HG03558 (cell line): ENCODE data around the gene GFRA4.

Source experiments
- ATAC-seq: cut with Tn5 transposase; IDR thresholded peaks from one replicate; pipeline ENCODE4 v1.9.1; 2021; ENCODE audit warnings: moderate number of reproducible peaks; ENCODE audit not compliant: unreplicated experiment; ENCODE audit errors: extremely low read depth

The GFRA4 gene

GRCh38 chr20:3674995-3675900 is 12.0 kb upstream of the GFRA4 start:
- ATAC-seq: no peak

- ATAC-seq: no peak
Measured at GRCh38 chr20:3674447-3674846, 11.2 kb upstream of the GFRA4 start.

- no peak for ATAC-seq
Measured at GRCh38 chr20:3673221-3674070, 10.2 kb upstream of the GFRA4 start.

- no peak for ATAC-seq
Measured at GRCh38 chr20:3672547-3673171, 9.5 kb upstream of the GFRA4 start.

- no peak for ATAC-seq
Measured at GRCh38 chr20:3671986-3672546, 8.9 kb upstream of the GFRA4 start.

GRCh38 chr20:3670945-3671344 is 7.7 kb upstream of the GFRA4 start:
- no peak for ATAC-seq

GRCh38 chr20:3670511-3670910 is 7.3 kb upstream of the GFRA4 start:
- ATAC-seq: no peak

GRCh38 chr20:3669710-3670367 is 6.6 kb upstream of the GFRA4 start:
- no peak for ATAC-seq

GRCh38 chr20:3667434-3668037 is 4.3 kb upstream of the GFRA4 start:
- no peak for ATAC-seq

GRCh38 chr20:3663858-3664257 is 659 bp upstream of the GFRA4 start:
- no peak for ATAC-seq

- no peak for ATAC-seq
Measured at GRCh38 chr20:3661814-3662665, 1.2 kb downstream of the GFRA4 start.

- no peak for ATAC-seq
Measured at GRCh38 chr20:3661060-3661813, 2.0 kb downstream of the GFRA4 start.

- ATAC-seq: no peak
Measured at GRCh38 chr20:3660262-3661059, 2.7 kb downstream of the GFRA4 start.

GRCh38 chr20:3659492-3660261 is 3.5 kb downstream of the GFRA4 start:
- ATAC-seq: no peak

GRCh38 chr20:3658716-3659491 is 4.3 kb downstream of the GFRA4 start:
- peak; percentile 86 for ATAC-seq
